ENCODE results near the gene NOXRED1. TPM values are rescaled to one million over a fixed set of nuclear protein-coding genes. Genes with fewer than 3 reads are reported as not detected.

NOXRED1 gene
- total RNA-seq, 1 experiment from 2014 or later = 0.41 TPM

- no TSS peak for BruUV-seq (replicated peaks)
These were observed 3.1 kb upstream of the NOXRED1 start for GRCh38 chr14:77426396-77426795.

GRCh38 chr14:77424862-77425261 lies 1.5 kb upstream of the NOXRED1 start:
- CTCF ChIA-PET = no interaction called here
- no peaks in the 10 kb centered on the region for H3K36me3 ChIP-seq (ENCODE audit: control insufficient read depth, insufficient read depth, low read length)
- TF ChIP-seq CTCF (IDR thresholded peaks at IDR 0.05; ENCODE audit: insufficient read depth in 1 of 2, low read depth in 1 of 2, low read length in 1 of 2, severe bottlenecking in 1 of 2, unreplicated experiment in 1 of 2) = no peak
- H3K9me3 ChIP-seq = no peaks in the 10 kb centered on the region
- Mint-ChIP-seq H3K4me3 (ENCODE audit: unreplicated experiment) (no peak overlapping the region), H3K4me1 (ENCODE audit: low read depth, unreplicated experiment) (no peaks in the 10 kb centered on the region), H3K27ac (ENCODE audit: unreplicated experiment) (no peak overlapping the region), H3K9me3 (ENCODE audit: unreplicated experiment) (peaks cover 6% of the 10 kb centered on the region), H3K36me3 (ENCODE audit: insufficient read depth, unreplicated experiment) (peaks cover 26% of the 10 kb centered on the region), H3K27me3 (ENCODE audit: insufficient read depth, unreplicated experiment) (no peaks in the 10 kb centered on the region)
- BruUV-seq (replicated peaks) = no TSS peak
- H3K4me3 ChIP-seq (ENCODE audit: low read depth, low read length) = no peak overlapping the region
- intact Hi-C loops (cut with micrococcal nuclease; ENCODE audit: unreplicated experiment) = no loop called here
- H3K27me3 ChIP-seq (replicated peaks; ENCODE audit: control insufficient read depth, insufficient read depth, low read length) = no peaks in the 10 kb centered on the region
- POLR2A ChIA-PET = no interaction called here
- H3K4me1 ChIP-seq = no peaks in the 10 kb centered on the region
- DNase-seq = no peak

More at GRCh38 chr14:77426396-77426795, 3.1 kb upstream of the NOXRED1 start:
- H3K36me3 ChIP-seq (ENCODE audit: control insufficient read depth, insufficient read depth, low read length) = no peaks in the 10 kb centered on the region
- no peaks in the 10 kb centered on the region for H3K4me1 ChIP-seq
- peaks cover 24% of the 10 kb centered on the region for H3K36me3 Mint-ChIP-seq (ENCODE audit: insufficient read depth, unreplicated experiment)
- DNase-seq = no peak
- no peaks in the 10 kb centered on the region for H3K9me3 Mint-ChIP-seq (ENCODE audit: unreplicated experiment)
- no peak for TF ChIP-seq CTCF (IDR thresholded peaks at IDR 0.05; ENCODE audit: insufficient read depth in 1 of 2, low read depth in 1 of 2, low read length in 1 of 2, severe bottlenecking in 1 of 2, unreplicated experiment in 1 of 2)
- intact Hi-C loops (cut with micrococcal nuclease; ENCODE audit: unreplicated experiment) = no loop called here
- H3K4me3 ChIP-seq (ENCODE audit: low read depth, low read length) = no peak overlapping the region
- POLR2A ChIA-PET = no interaction called here
- H3K4me1 Mint-ChIP-seq (ENCODE audit: low read depth, unreplicated experiment) = no peaks in the 10 kb centered on the region
- no peaks in the 10 kb centered on the region for H3K9me3 ChIP-seq
- no peaks in the 10 kb centered on the region for H3K27me3 Mint-ChIP-seq (ENCODE audit: insufficient read depth, unreplicated experiment)
- CTCF ChIA-PET = no interaction called here
- no peaks in the 10 kb centered on the region for H3K27me3 ChIP-seq (replicated peaks; ENCODE audit: control insufficient read depth, insufficient read depth, low read length)
- H3K4me3 Mint-ChIP-seq (ENCODE audit: unreplicated experiment) = no peak overlapping the region
- H3K27ac Mint-ChIP-seq (ENCODE audit: unreplicated experiment) = no peak overlapping the region

GRCh38 chr14:77421201-77421600 lies 2.1 kb downstream of the NOXRED1 start:
- intact Hi-C loops (cut with micrococcal nuclease; ENCODE audit: unreplicated experiment) = no loop called here
- H3K27me3 Mint-ChIP-seq (ENCODE audit: insufficient read depth, unreplicated experiment) = no peaks in the 10 kb centered on the region
- Histone ChIP-seq H3K9me3 (no peaks in the 10 kb centered on the region), H3K36me3 (ENCODE audit: control insufficient read depth, insufficient read depth, low read length) (no peaks in the 10 kb centered on the region), H3K27me3 (replicated peaks; ENCODE audit: control insufficient read depth, insufficient read depth, low read length) (no peaks in the 10 kb centered on the region), H3K4me1 (no peaks in the 10 kb centered on the region), H3K4me3 (ENCODE audit: low read depth, low read length) (no peak overlapping the region)
- no peak for DNase-seq
- ChIA-PET CTCF (no interaction called here), POLR2A (no interaction called here)
- H3K27ac Mint-ChIP-seq (ENCODE audit: unreplicated experiment) = no peak overlapping the region
- BruUV-seq (replicated peaks) = no TSS peak
- H3K36me3 Mint-ChIP-seq (ENCODE audit: insufficient read depth, unreplicated experiment) = peaks cover 4% of the 10 kb centered on the region
- H3K9me3 Mint-ChIP-seq (ENCODE audit: unreplicated experiment) = peaks cover 24% of the 10 kb centered on the region
- H3K4me1 Mint-ChIP-seq (ENCODE audit: low read depth, unreplicated experiment) = no peaks in the 10 kb centered on the region
- no peak for TF ChIP-seq CTCF (IDR thresholded peaks at IDR 0.05; ENCODE audit: insufficient read depth in 1 of 2, low read depth in 1 of 2, low read length in 1 of 2, severe bottlenecking in 1 of 2, unreplicated experiment in 1 of 2)
- no peak overlapping the region for H3K4me3 Mint-ChIP-seq (ENCODE audit: unreplicated experiment)

Data from Caco-2 (cell line).